Ovary (tissue), 3 donors: Measurements from ENCODE around the gene VPS18.

Experiments used
- CTCF ChIP-seq, 3 donors: fragments of 450-650 bp in 2 of 3; fragments of 200-600 bp in 1 of 3; IDR thresholded peaks; one replicate each; pipeline versions ENCODE4 v1.5.1 to v1.8.0; 2016 to 2022; ENCODE audit warnings: antibody characterized with exemption in 3 of 3, mild to moderate bottlenecking in 1 of 3
- EP300 ChIP-seq: sonication (generic); formaldehyde crosslinking; IDR thresholded peaks from one replicate; pipeline ENCODE4 v1.6.1; 2017; ENCODE audit warnings: antibody characterized with exemption
- POLR2A ChIP-seq: fragments of 450-650 bp; IDR thresholded peaks from one replicate; pipeline ENCODE4 v1.6.1; 2017; ENCODE audit warnings: antibody characterized with exemption, mild to moderate bottlenecking, moderate library complexity
- donor health status: DM: no; HTN: no; CAD: no.

GRCh38 chr15:40871749-40872617, 22.3 kb upstream of the VPS18 start:
- TF ChIP-seq CTCF (IDR thresholded peaks at IDR 0.05) (no peak), EP300 (no peak), POLR2A (no peak)
